Measurements from ENCODE around the gene STON1.

GRCh38 chr2:48587560-48587959 lies 57.6 kb downstream of the STON1 start:
- TF ChIP-seq CTCF (IDR thresholded peaks at IDR 0.05) (no peak), POLR2A (IDR thresholded peaks at IDR 0.05) (no peak)

Data from breast epithelium (tissue), 3 donors.